ENCODE data around the gene MXD1. TPM values are rescaled to one million over a fixed set of nuclear protein-coding genes. Genes with fewer than 3 reads are reported as not detected.

The MXD1 gene
- total and polyA plus RNA-seq, 12 donors, result 1.7 to 12.1 (median 7.1) TPM

DNA sequence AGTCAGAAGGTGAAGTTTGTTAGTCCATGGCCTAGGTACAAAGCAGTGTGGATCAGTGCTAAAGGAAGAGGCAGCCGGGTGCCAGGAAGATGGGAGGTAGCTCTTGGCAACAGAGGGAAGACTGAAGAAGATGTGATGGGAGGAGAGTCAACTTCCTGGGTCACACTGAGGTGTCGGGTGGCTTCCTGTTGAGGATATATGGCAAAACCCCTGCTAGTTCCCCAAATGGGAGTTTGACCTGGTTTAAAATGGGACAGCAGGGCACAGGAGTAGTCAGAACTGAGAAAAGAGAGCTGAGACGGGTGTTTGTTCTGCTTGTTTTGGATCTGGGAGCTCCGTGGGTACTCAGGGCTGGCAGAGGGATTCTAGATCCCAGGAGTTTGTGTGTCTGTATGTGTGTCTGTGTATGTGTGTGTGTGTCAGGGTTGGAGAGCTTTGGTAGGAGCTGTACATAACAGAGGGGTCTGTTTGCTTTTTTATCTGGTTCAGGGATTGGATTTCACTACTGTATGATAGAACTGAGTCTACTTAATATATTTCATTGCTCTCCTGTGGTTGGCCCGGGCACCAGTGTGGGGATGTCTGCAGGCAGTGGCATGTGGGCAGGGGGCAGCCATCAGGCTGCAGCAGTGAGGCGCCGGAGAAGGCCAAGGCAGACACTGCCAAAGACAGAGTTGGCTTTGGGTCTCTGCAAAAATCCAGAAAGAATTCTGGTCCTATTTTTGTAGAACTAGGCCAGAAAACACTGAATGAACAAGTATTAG, 17.1 kb downstream of the MXD1 start:
- no peak for DNase-seq
- Histone ChIP-seq H3K4me1 (replicated peaks in 1 of 2) (peaks cover 8 to 14% of the 10 kb centered on the region in 2 donors), H3K27ac (no peak overlapping the region), H3K36me3 (replicated peaks in 1 of 2) (peaks cover 0 to 14% of the 10 kb centered on the region in 2 donors), H3K27me3 (no peaks in the 10 kb centered on the region), H3K9me3 (replicated peaks in 1 of 3) (no peaks in the 10 kb centered on the region), H3K4me3 (no peak overlapping the region)
- TF ChIP-seq, protein P1, sequence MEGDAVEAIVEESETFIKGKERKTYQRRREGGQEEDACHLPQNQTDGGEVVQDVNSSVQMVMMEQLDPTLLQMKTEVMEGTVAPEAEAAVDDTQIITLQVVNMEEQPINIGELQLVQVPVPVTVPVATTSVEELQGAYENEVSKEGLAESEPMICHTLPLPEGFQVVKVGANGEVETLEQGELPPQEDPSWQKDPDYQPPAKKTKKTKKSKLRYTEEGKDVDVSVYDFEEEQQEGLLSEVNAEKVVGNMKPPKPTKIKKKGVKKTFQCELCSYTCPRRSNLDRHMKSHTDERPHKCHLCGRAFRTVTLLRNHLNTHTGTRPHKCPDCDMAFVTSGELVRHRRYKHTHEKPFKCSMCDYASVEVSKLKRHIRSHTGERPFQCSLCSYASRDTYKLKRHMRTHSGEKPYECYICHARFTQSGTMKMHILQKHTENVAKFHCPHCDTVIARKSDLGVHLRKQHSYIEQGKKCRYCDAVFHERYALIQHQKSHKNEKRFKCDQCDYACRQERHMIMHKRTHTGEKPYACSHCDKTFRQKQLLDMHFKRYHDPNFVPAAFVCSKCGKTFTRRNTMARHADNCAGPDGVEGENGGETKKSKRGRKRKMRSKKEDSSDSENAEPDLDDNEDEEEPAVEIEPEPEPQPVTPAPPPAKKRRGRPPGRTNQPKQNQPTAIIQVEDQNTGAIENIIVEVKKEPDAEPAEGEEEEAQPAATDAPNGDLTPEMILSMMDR (IDR thresholded peaks at IDR 0.05), result no peak
- TF ChIP-seq POLR2A (IDR thresholded peaks at IDR 0.05), result no peak
- intact Hi-C loops (cut with DNase I), result loop anchor here in 1 of 2 donors (10.0 kb wide), 1 partner anchor 113 kb away; no protein-coding TSS in a partner anchor
- WGBS, 4 donors, result 84 to 90% (median 86%) methylated on average over 7 of the region's 7 CpGs

DNA sequence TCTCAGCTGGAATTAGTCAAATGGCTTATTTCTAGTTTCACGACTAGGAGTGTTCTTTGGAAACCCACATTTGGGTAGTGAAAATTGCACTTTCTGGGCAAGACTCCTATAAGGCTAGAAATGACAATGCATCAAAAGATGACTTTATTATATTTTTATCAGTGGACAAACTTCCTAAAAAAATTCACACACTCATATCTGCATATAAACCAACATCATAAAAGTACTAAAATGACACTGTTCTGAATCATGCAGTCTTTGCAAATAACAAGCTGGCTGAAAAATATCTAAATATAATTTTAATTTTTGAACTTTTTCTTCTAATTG, 17.6 kb downstream of the MXD1 start:
- Histone ChIP-seq H3K9me3 (replicated peaks in 1 of 3) (no peaks in the 10 kb centered on the region), H3K36me3 (replicated peaks in 1 of 2) (peaks cover 0 to 19% of the 10 kb centered on the region in 2 donors), H3K4me1 (replicated peaks in 1 of 2) (peaks cover 8 to 14% of the 10 kb centered on the region in 2 donors), H3K4me3 (no peak overlapping the region), H3K27ac (no peak overlapping the region), H3K27me3 (no peaks in the 10 kb centered on the region)
- TF ChIP-seq, protein P1 (IDR thresholded peaks at IDR 0.05), result no peak
- TF ChIP-seq POLR2A (IDR thresholded peaks at IDR 0.05), result no peak
- 75 to 88% (median 84%) methylated on average over 1 of the region's 1 CpG for WGBS, 4 donors
- intact Hi-C loops (cut with DNase I), result loop anchor here in 1 of 2 donors (10.0 kb wide), 1 partner anchor 112 kb away; no protein-coding TSS in a partner anchor
- no peak for DNase-seq

DNA sequence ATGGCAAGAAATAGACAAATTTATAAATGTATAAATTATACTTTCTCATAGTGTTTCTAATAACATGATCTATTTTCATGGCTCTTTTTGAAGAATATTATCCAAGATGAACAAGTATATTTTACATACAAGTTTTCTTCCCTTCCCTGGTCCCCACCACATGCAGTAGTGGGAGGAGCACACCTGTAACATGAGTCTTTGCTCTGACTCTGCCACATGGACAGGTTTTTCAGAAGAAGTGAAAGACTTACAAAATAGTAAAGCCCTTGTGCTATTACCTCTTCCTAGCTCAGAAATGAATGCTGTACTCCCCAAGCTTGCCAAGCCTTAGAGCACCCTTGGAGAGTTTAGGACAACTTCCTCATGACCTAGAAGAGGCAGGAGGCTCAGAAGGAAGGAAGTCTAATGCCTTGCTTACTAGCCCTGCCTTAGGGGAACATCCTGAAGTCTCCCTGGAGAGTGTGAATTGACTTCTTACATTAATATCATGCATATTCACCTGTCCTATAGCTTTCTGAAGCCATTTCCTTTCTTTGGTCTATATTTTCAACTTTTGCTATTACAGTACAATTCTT, 18.4 kb downstream of the MXD1 start:
- intact Hi-C loops (cut with DNase I), result loop anchor here in 1 of 2 donors (10.0 kb wide), 1 partner anchor 111 kb away; no protein-coding TSS in a partner anchor
- DNase-seq, result no peak
- Histone ChIP-seq H3K4me1 (replicated peaks in 1 of 2) (peaks cover 8 to 14% of the 10 kb centered on the region in 2 donors), H3K4me3 (no peak overlapping the region), H3K27ac (peak overlapping the region in 1 of 5 donors; percentile 38), H3K27me3 (no peaks in the 10 kb centered on the region), H3K36me3 (replicated peaks in 1 of 2) (peaks cover 0 to 27% of the 10 kb centered on the region in 2 donors), H3K9me3 (replicated peaks in 1 of 3) (no peaks in the 10 kb centered on the region)
- no peak for TF ChIP-seq POLR2A (IDR thresholded peaks at IDR 0.05)
- TF ChIP-seq, protein P1 (IDR thresholded peaks at IDR 0.05), result no peak

DNA sequence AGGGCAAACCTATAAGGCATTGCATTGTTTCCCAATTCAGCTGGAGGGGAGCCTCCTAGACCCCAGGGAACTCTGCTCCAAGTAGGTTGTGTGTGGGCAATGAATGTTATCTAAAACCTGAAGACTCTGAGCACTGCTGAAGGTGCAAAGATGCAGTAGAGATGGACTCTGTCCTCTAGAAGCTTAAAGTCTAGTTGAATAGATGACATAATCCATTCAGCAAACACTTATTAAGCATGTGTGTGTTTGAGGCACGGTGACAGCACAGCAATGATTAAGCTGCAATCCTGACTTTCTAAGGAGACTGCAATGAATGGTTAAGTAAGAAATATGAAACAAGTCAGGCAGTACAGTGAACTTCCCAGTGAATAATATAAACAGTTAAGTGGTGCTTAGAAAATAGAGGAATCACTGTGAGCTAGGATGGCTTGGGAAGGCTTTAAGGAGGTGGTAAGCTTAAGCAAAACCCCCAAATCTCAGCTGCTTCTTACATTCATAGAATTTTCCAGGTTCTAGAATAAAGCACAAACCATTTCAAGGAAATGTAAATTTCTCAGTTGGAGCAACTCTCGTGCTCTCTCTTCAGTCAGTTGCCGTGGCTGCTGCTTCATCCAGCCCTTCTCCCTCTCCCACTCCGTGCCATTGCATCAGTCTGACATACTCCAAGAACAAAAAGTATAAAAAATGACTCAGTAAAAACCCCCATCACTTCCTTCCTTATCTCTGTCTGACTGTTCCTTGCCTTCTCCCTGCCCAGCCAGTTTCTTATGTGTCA, 19.1 kb downstream of the MXD1 start:
- no peak for TF ChIP-seq POLR2A (IDR thresholded peaks at IDR 0.05)
- TF ChIP-seq, protein P1 (IDR thresholded peaks at IDR 0.05), result no peak
- DNase-seq, result peak in 6 of 7 donors; percentile 37 to 60 (median 54)
- Histone ChIP-seq H3K9me3 (replicated peaks in 1 of 3) (no peaks in the 10 kb centered on the region), H3K27me3 (no peaks in the 10 kb centered on the region), H3K36me3 (replicated peaks in 1 of 2) (peaks cover 0 to 34% of the 10 kb centered on the region in 2 donors), H3K4me1 (replicated peaks in 1 of 2) (peaks cover 8 to 14% of the 10 kb centered on the region in 2 donors), H3K4me3 (no peak overlapping the region), H3K27ac (peak overlapping the region in 2 of 5 donors; percentile 38 to 71)
- 28 to 46% (median 36%) methylated on average over 4 of the region's 4 CpGs for WGBS, 4 donors
- intact Hi-C loops (cut with DNase I), result loop anchor here in 1 of 2 donors (10.0 kb wide), 1 partner anchor 111 kb away; no protein-coding TSS in a partner anchor
